Mesothelial cell of epicardium (in vitro differentiated cells): ENCODE results near the gene WDR18. TPM values are rescaled to one million over a fixed set of nuclear protein-coding genes. Genes with fewer than 3 reads are reported as not detected.

Experiments
- DNase-seq, 2 experiments: peaks; one replicate each; pipeline ENCODE4 v3.0.0; 2021; ENCODE audit warnings: low spot score in 2 of 2; ENCODE audit not compliant: unreplicated experiment in 2 of 2
- H3K27ac Mint-ChIP-seq: 2 replicates; pipeline ENCODE4 v1.8.0; 2021; ENCODE audit warnings: mixed read lengths
- H3K27me3 Mint-ChIP-seq: 2 replicates; pipeline ENCODE4 v1.8.0; 2021; ENCODE audit warnings: low read depth, mixed read lengths
- H3K36me3 Mint-ChIP-seq: 2 replicates; pipeline ENCODE4 v1.8.0; 2021; ENCODE audit warnings: mixed read lengths
- H3K4me1 Mint-ChIP-seq: 2 replicates; pipeline ENCODE4 v1.8.0; 2021; ENCODE audit warnings: mixed read lengths
- H3K4me3 Mint-ChIP-seq: 2 replicates; pipeline ENCODE4 v1.8.0; 2021; ENCODE audit warnings: mild to moderate bottlenecking, moderate library complexity, mixed read lengths
- H3K9me3 Mint-ChIP-seq: 2 replicates; pipeline ENCODE4 v1.8.0; 2021; ENCODE audit warnings: mixed read lengths
- total RNA-seq: library from RNA; stranded (reverse); gene quantifications from 3 replicates; pipeline ENCODE4 v1.2.1, GENCODE V29; 2021
- TF ChIP-seq, protein P1 (sequence below): fragments of 200-600 bp; sonication (generic); IDR thresholded peaks from one replicate; pipeline ENCODE4 v1.5.0; 2021; ENCODE audit warnings: antibody characterized with exemption; ENCODE audit not compliant: unreplicated experiment

Gene WDR18
- total RNA-seq, 1 donor from 2014 or later: 65.2 TPM

DNA sequence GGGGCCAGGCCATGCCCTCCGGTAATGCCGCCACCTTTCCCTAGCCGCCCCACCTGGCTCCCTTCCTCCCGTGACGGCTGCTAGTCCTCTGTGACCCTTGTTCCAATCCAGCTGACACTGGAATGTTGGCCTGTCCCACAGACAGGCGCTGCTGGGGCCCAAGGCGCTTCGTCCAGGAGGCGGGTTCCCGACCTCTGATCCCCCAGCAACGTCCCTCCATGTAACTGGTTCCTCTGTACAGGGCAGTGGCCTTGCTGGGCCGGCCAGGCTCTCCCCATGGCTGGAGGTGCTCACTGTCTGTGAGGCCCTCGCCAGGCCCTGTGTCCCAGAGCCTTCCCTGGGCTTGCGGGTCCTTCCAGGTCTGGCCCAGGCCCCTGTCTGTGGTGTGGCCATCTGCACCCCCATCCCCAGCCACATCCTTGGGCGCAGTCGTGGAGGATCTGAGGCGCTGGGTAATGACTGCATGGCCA lies 9.3 kb downstream of the WDR18 start:
- H3K27me3 Mint-ChIP-seq: peaks cover 30% of the 10 kb centered on the region
- H3K9me3 Mint-ChIP-seq: no peaks in the 10 kb centered on the region
- H3K4me1 Mint-ChIP-seq: peaks cover 6% of the 10 kb centered on the region
- no peak overlapping the region for H3K4me3 Mint-ChIP-seq
- TF ChIP-seq, protein P1, sequence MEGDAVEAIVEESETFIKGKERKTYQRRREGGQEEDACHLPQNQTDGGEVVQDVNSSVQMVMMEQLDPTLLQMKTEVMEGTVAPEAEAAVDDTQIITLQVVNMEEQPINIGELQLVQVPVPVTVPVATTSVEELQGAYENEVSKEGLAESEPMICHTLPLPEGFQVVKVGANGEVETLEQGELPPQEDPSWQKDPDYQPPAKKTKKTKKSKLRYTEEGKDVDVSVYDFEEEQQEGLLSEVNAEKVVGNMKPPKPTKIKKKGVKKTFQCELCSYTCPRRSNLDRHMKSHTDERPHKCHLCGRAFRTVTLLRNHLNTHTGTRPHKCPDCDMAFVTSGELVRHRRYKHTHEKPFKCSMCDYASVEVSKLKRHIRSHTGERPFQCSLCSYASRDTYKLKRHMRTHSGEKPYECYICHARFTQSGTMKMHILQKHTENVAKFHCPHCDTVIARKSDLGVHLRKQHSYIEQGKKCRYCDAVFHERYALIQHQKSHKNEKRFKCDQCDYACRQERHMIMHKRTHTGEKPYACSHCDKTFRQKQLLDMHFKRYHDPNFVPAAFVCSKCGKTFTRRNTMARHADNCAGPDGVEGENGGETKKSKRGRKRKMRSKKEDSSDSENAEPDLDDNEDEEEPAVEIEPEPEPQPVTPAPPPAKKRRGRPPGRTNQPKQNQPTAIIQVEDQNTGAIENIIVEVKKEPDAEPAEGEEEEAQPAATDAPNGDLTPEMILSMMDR: no peak
- no peak overlapping the region for H3K27ac Mint-ChIP-seq
- peaks cover 8% of the 10 kb centered on the region for H3K36me3 Mint-ChIP-seq
- DNase-seq: no peak

DNA sequence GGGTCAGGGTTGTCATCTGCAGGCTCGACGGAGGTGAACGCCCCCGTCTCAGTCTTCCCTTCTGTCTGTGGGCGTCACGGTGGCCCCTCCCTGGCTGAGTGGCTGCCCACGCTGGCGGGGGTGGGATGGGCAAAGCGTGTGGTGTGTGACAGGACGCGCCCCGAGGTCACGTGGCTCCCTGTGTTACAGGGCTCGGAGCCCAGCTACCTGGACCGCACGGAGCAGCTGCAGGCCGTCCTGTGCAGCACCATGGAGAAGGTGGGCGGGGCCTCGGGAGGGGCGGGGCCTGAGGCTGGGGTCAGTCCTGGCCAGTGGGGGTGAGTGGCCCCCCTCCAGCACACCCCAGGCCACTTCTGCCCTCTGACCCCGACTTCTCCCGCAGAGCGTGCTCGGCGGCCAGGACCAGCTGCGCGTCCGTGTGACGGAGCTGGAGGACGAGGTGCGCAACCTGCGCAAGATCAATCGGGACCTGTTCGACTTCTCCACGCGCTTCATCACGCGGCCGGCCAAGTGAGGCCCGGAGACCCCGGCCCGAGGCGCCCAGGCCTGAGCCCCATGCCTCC lies 9.8 kb downstream of the WDR18 start:
- no peaks in the 10 kb centered on the region for H3K9me3 Mint-ChIP-seq
- H3K27me3 Mint-ChIP-seq: peaks cover 34% of the 10 kb centered on the region
- peaks cover 6% of the 10 kb centered on the region for H3K4me1 Mint-ChIP-seq
- TF ChIP-seq, protein P1: no peak
- no peak for DNase-seq
- peaks cover 8% of the 10 kb centered on the region for H3K36me3 Mint-ChIP-seq
- H3K27ac Mint-ChIP-seq: no peak overlapping the region
- H3K4me3 Mint-ChIP-seq: no peak overlapping the region

DNA sequence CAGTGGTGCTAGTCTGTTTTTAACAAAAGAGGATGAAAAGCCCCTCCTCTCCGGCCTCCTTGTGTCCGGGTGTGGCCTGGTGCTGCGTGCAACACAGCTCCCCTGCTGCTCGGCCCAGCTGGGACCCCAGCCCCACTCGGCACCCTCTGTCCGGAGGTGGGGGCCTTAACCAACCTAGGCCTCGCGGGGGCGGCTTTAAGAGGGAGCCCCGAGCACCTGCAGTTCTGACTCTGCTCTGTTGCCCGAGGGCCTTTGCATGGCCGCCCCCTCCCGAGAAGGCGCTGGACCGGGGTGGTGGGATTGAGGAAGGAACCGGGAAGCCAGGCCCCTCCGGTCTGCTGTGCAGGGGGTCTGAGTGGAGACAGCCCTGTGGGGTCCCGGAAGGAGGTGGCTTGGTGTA lies 10.4 kb downstream of the WDR18 start:
- TF ChIP-seq, protein P1: no peak
- peaks cover 10% of the 10 kb centered on the region for H3K4me1 Mint-ChIP-seq
- no peak overlapping the region for H3K4me3 Mint-ChIP-seq
- peaks cover 6% of the 10 kb centered on the region for H3K36me3 Mint-ChIP-seq
- H3K27me3 Mint-ChIP-seq: peaks cover 40% of the 10 kb centered on the region
- no peak for DNase-seq
- H3K27ac Mint-ChIP-seq: no peak overlapping the region
- no peaks in the 10 kb centered on the region for H3K9me3 Mint-ChIP-seq

DNA sequence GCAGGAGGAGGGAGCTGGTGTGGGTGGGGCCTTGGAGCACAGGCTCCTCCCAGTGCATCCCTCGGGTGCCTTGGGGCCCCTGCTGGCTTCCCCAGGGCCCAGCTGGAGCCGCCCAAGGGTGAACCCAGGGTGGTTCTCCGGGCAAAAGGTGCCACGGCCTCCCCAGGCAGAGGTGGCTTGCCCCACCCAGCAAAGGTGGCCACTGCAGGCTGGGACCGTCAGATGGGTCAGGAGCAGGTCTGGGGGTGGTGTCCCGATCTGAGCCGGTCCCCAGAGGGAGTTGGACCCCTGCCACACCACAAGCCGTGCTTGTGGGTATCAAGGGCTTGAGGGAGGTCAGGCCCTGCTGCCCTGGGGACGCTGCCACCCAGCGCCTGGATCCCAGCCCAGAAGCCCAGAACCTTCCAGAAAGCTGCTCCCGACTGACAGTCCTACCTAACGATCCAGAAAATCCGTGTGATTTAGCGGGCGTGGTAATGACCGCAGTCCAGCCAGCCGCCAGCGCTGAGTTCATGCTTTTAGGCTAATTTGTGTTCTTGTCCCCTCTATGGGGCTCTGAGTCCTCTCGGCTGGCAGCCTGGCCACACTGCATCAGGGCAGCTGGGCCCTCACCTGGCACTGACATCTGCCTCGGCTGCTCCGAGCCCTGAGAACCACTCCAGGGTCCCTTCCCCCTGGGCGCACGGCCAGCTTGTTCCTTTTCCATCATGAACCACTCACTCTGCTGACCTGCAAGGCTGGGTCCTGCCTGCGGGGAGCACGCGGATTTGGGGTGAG lies 11.1 kb downstream of the WDR18 start:
- Mint-ChIP-seq H3K4me3 (no peak overlapping the region), H3K9me3 (no peaks in the 10 kb centered on the region), H3K27ac (no peak overlapping the region), H3K27me3 (peaks cover 44% of the 10 kb centered on the region), H3K4me1 (peaks cover 10% of the 10 kb centered on the region), H3K36me3 (peaks cover 6% of the 10 kb centered on the region)
- TF ChIP-seq, protein P1: no peak
- DNase-seq: no peak

DNA sequence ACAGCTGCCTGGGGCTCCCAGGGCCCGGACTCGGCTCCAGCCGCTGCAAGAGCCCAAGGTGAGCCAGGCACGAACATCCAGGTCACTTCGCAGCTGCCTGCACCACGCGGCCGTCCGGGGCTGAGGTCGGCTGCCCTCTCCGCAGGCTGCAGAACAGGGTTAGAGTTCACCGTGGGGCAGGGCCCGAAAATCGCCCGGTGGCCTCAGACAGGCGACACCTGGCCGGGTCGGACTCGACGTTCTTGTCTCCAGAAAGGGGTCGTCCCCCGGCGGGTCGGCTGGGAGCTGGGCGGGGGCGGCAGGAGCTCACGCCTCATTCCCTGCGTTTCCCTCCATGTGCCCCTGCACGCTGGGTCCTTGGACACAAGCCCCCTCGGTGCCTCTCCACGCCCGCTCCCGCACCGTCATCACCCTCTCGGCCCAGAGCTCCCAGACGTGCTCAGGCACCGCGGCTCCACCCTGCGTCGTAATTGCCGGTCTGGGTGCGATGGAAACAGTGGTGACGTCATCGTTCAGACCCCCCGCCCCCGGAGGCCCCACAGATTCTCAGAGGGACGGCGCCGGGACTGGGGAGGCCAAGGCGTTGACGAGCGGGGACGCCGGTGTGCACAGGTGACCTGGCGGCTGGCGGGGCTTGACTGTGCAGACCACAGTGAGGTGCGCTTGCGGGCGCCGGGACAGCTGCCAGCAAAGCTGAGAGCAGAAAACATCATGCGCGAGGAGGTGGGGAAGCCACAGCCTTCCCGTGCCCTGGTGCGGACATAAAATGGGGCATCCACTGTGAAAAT lies 12.1 kb downstream of the WDR18 start:
- H3K27ac Mint-ChIP-seq: no peak overlapping the region
- peaks cover 13% of the 10 kb centered on the region for H3K4me1 Mint-ChIP-seq
- DNase-seq: peak in 1 of 2 experiments; percentile 59
- H3K4me3 Mint-ChIP-seq: peak overlapping the region; percentile 48
- peaks cover 3% of the 10 kb centered on the region for H3K36me3 Mint-ChIP-seq
- H3K9me3 Mint-ChIP-seq: no peaks in the 10 kb centered on the region
- TF ChIP-seq, protein P1: no peak
- peaks cover 49% of the 10 kb centered on the region for H3K27me3 Mint-ChIP-seq
